Thyroid gland (tissue), 4 donors: ENCODE results near the gene FOXRED1.

Experiments used
- POLR2A ChIP-seq, 2 donors: fragments of 450-650 bp; IDR thresholded peaks; one replicate each; pipeline ENCODE4 v1.6.1; 2017; ENCODE audit warnings: antibody characterized with exemption in 2 of 2, mild to moderate bottlenecking in 2 of 2, moderate library complexity in 1 of 2
- TF ChIP-seq, protein P1 (sequence below), 6 experiments: fragments of 200-600 bp in 3 of 6; fragments of 450-650 bp in 3 of 6; sonication (generic) in 3 of 6; IDR thresholded peaks; one replicate each; pipeline ENCODE4 v1.5.1; 2016 to 2019; ENCODE audit warnings: antibody characterized with exemption in 6 of 6, mild to moderate bottlenecking in 2 of 6, inconsistent platforms in 1 of 6, moderate library complexity in 1 of 6

- TF ChIP-seq, protein P1, sequence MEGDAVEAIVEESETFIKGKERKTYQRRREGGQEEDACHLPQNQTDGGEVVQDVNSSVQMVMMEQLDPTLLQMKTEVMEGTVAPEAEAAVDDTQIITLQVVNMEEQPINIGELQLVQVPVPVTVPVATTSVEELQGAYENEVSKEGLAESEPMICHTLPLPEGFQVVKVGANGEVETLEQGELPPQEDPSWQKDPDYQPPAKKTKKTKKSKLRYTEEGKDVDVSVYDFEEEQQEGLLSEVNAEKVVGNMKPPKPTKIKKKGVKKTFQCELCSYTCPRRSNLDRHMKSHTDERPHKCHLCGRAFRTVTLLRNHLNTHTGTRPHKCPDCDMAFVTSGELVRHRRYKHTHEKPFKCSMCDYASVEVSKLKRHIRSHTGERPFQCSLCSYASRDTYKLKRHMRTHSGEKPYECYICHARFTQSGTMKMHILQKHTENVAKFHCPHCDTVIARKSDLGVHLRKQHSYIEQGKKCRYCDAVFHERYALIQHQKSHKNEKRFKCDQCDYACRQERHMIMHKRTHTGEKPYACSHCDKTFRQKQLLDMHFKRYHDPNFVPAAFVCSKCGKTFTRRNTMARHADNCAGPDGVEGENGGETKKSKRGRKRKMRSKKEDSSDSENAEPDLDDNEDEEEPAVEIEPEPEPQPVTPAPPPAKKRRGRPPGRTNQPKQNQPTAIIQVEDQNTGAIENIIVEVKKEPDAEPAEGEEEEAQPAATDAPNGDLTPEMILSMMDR (IDR thresholded peaks at IDR 0.05), result no peak
- TF ChIP-seq POLR2A (IDR thresholded peaks at IDR 0.05), result no peak
These were observed 48.4 kb downstream of the FOXRED1 start for GRCh38 chr11:126317432-126317755.
